Fibroblast of upper back skin (primary cell): ENCODE measurements around the gene PTMS.

Experiments used
- DNase-seq: peaks from one replicate; pipeline ENCODE4 v3.0.0-alpha.2; 2013

PTMS gene

GRCh38 chr12:6791931-6792520 is 25.9 kb downstream of the PTMS start:
- no peak for DNase-seq

- no peak for DNase-seq
Measured at GRCh38 chr12:6792522-6793201, 26.5 kb downstream of the PTMS start.

- DNase-seq, result no peak
Measured at GRCh38 chr12:6795088-6795487, 28.9 kb downstream of the PTMS start.

- no peak for DNase-seq
Measured at GRCh38 chr12:6796576-6796975, 30.4 kb downstream of the PTMS start.

- no peak for DNase-seq
Measured at GRCh38 chr12:6799147-6799546, 33.0 kb downstream of the PTMS start.

- DNase-seq, result peak; percentile 61
Measured at GRCh38 chr12:6807170-6807569, 41.0 kb downstream of the PTMS start.

GRCh38 chr12:6809056-6809455 is 42.9 kb downstream of the PTMS start:
- no peak for DNase-seq

- no peak for DNase-seq
Measured at GRCh38 chr12:6810758-6811157, 44.6 kb downstream of the PTMS start.

GRCh38 chr12:6813363-6813762 is 47.2 kb downstream of the PTMS start:
- no peak for DNase-seq

- DNase-seq, result no peak
Measured at GRCh38 chr12:6816598-6816997, 50.4 kb downstream of the PTMS start.

GRCh38 chr12:6817098-6817497 is 50.9 kb downstream of the PTMS start:
- DNase-seq, result no peak

- DNase-seq, result no peak
Measured at GRCh38 chr12:6817662-6818157, 51.5 kb downstream of the PTMS start.

- no peak for DNase-seq
Measured at GRCh38 chr12:6818222-6818621, 52.1 kb downstream of the PTMS start.

GRCh38 chr12:6818645-6819044 is 52.5 kb downstream of the PTMS start:
- DNase-seq, result no peak

GRCh38 chr12:6819106-6820030 is 53.2 kb downstream of the PTMS start:
- no peak for DNase-seq

GRCh38 chr12:6820166-6820565 is 54.0 kb downstream of the PTMS start:
- DNase-seq, result no peak
